PC-9 (cell line): ENCODE data around the gene PRKCA.

Experiments
- CTCF ChIP-seq: fragments of 200-600 bp; sonication (generic); conservative IDR thresholded peaks from 2 replicates; pipeline ENCODE4 v1.6.1; 2017; ENCODE audit warnings: mixed run types, antibody characterized with exemption, mild to moderate bottlenecking, moderate library complexity
- EZH2 ChIP-seq: fragments of 200-600 bp; sonication (generic); IDR thresholded peaks from 2 replicates; pipeline ENCODE4 v1.8.0; 2017; ENCODE audit warnings: antibody characterized with exemption, low read depth

- TF ChIP-seq CTCF (no peak), EZH2 (no peak)
These were observed 166.7 kb downstream of the PRKCA start for GRCh38 chr17:66469088-66469442.
